T-cell (primary cell): ENCODE measurements around the gene PPP3CA. TPM values are rescaled to one million over a fixed set of nuclear protein-coding genes. Genes with fewer than 3 reads are reported as not detected.

Experiments
- ATAC-seq, 4 experiments: fragments of 200-7000 bp in 3 of 4; fragments of 150-1000 bp in 1 of 4; cut with Tn5 transposase; replicated peaks in 1 of 4; 1 replicate in 3 of 4; 2 replicates in 1 of 4; pipeline ENCODE4 v1.10.0; 2021; ENCODE audit warnings: moderate library complexity in 3 of 4, mild to moderate bottlenecking in 2 of 4, moderate number of reproducible peaks in 1 of 4
- CTCF ChIA-PET, 2 donors: fragments of 300-600 bp; sonication (Branson Sonifier 250); formaldehyde crosslinking; loops; one replicate each; lab custom pipeline; 2022; ENCODE audit warnings: antibody characterized with exemption in 2 of 2; lab: Charles Lee
- POLR2A ChIA-PET, 2 donors: fragments of 300-600 bp; sonication (Branson Sonifier 250); formaldehyde crosslinking; loops; one replicate each; lab custom pipeline; 2022; ENCODE audit warnings: antibody characterized with exemption in 2 of 2; lab: Charles Lee
- DNase-seq, 35 experiments: peaks; one replicate each; pipeline versions ENCODE4 v3.0.0 to v3.0.0-alpha.2; 2013 to 2023
- H3K27ac ChIP-seq: one replicate; pipeline ENCODE4 v1.5.1; 2013; ENCODE audit warnings: low read length
- H3K27me3 ChIP-seq, 2 experiments: replicated peaks in 1 of 2; 1 replicate in 1 of 2; 2 replicates in 1 of 2; pipeline versions ENCODE4 v1.6.1 to v1.7.0; 2013; ENCODE audit warnings: low read length in 1 of 2, mixed read lengths in 1 of 2; ENCODE audit not compliant: control insufficient read depth in 2 of 2, insufficient read depth in 2 of 2; ENCODE audit errors: extremely low read depth in 1 of 2
- H3K36me3 ChIP-seq, 2 donors: 1 replicate in 1 of 2; 2 replicates in 1 of 2; pipeline versions ENCODE4 v1.6.1 to v1.7.0; 2013; ENCODE audit warnings: low read length in 1 of 2; ENCODE audit not compliant: control insufficient read depth in 2 of 2, insufficient read depth in 1 of 2; ENCODE audit errors: extremely low read depth in 1 of 2
- H3K4me1 ChIP-seq, 2 experiments: 1 replicate in 1 of 2; 2 replicates in 1 of 2; pipeline versions ENCODE4 v1.6.1 to v1.7.0; 2013; ENCODE audit warnings: low read length in 2 of 2, mixed read lengths in 1 of 2; ENCODE audit not compliant: insufficient read depth in 2 of 2, control insufficient read depth in 1 of 2; ENCODE audit errors: extremely low read depth in 1 of 2
- H3K4me3 ChIP-seq, 2 donors: 1 replicate in 1 of 2; 2 replicates in 1 of 2; pipeline versions ENCODE4 v1.5.1 to v1.7.0; 2013; ENCODE audit warnings: mild to moderate bottlenecking in 2 of 2, low read length in 1 of 2, moderate library complexity in 1 of 2; ENCODE audit not compliant: control insufficient read depth in 1 of 2; ENCODE audit errors: extremely low read depth in 1 of 2
- H3K9me3 ChIP-seq: 2 replicates; pipeline ENCODE4 v1.7.0; 2013
- H3K27ac Mint-ChIP-seq, 2 donors: one replicate each; pipeline ENCODE4 v1.8.0; 2020 to 2021; ENCODE audit warnings: mild to moderate bottlenecking in 2 of 2, mixed read lengths in 2 of 2
- H3K27me3 Mint-ChIP-seq, 2 donors: one replicate each; pipeline ENCODE4 v1.8.0; 2021 to 2022; ENCODE audit warnings: mixed read lengths in 2 of 2
- H3K36me3 Mint-ChIP-seq: one replicate; pipeline ENCODE4 v1.8.0; 2021; ENCODE audit warnings: mixed read lengths
- H3K4me1 Mint-ChIP-seq, 3 donors: one replicate each; pipeline ENCODE4 v1.8.0; 2020 to 2022; ENCODE audit warnings: mixed read lengths in 3 of 3, mild to moderate bottlenecking in 1 of 3
- H3K4me3 Mint-ChIP-seq, 3 donors: one replicate each; pipeline ENCODE4 v1.8.0; 2020 to 2022; ENCODE audit warnings: mild to moderate bottlenecking in 3 of 3, mixed read lengths in 3 of 3, moderate library complexity in 3 of 3
- H3K9me3 Mint-ChIP-seq, 3 donors: one replicate each; pipeline ENCODE4 v1.8.0; 2020 to 2022; ENCODE audit warnings: mixed read lengths in 3 of 3
- WGBS: methylation state at CpG from one replicate; pipeline ENCODE4 v1.1.5; 2013; ENCODE audit warnings: missing lambda C conversion rate; ENCODE audit not compliant: insufficient coverage; 5-methylcytosine and 5-hydroxymethylcytosine counted together
- total RNA-seq, 35 experiments: library from RNA in 6 of 35; stranded (reverse) in 6 of 35; fragments of 120-200 nt in 1 of 35; gene quantifications; one replicate each; pipeline versions ENCODE4 v1.2.1 to v1.2.4 and lab custom pipeline; 2013 to 2026

The PPP3CA gene
- total RNA-seq, 5 donors from 2014 or later (not counting 1 experiment from before 2014, with no cell fraction given) = 28.2 to 35.7 (median 33.5) TPM

- Histone ChIP-seq H3K36me3 (no peaks in the 10 kb centered on the region), H3K27ac (no peak overlapping the region), H3K9me3 (no peaks in the 10 kb centered on the region), H3K27me3 (no peaks in the 10 kb centered on the region), H3K4me3 (no peak overlapping the region), H3K4me1 (no peaks in the 10 kb centered on the region)
- CTCF ChIA-PET = no interaction called here
- peaks cover 0 to 3% (median 0%) of the 10 kb centered on the region in 3 donors for H3K9me3 Mint-ChIP-seq
- peaks cover 39 to 48% (median 40%) of the 10 kb centered on the region in 3 donors for H3K4me1 Mint-ChIP-seq
- ATAC-seq = no peak
- no CpG with 5 or more reads among the region's 4 CpGs for WGBS
- no peaks in the 10 kb centered on the region for H3K27me3 Mint-ChIP-seq
- POLR2A ChIA-PET = interaction anchor here (0.6 to 1.0 kb wide), 3 partner anchors 17 to 1275 kb away, joined by 3 to 5 read pairs (median 4); partner anchors contain the start of gene PPP3CA (in 1 of the 2)
- no peak overlapping the region for H3K27ac Mint-ChIP-seq
- no peaks in the 10 kb centered on the region for H3K36me3 Mint-ChIP-seq
- no peak for DNase-seq
- no peak overlapping the region for H3K4me3 Mint-ChIP-seq
Measured at GRCh38 chr4:101224358-101225218, 122.7 kb downstream of the PPP3CA start.

- Histone ChIP-seq H3K27ac (no peak overlapping the region), H3K4me1 (no peaks in the 10 kb centered on the region), H3K27me3 (no peaks in the 10 kb centered on the region), H3K4me3 (no peak overlapping the region), H3K9me3 (no peaks in the 10 kb centered on the region), H3K36me3 (no peaks in the 10 kb centered on the region)
- no peak overlapping the region for H3K27ac Mint-ChIP-seq
- no peak for ATAC-seq
- no peaks in the 10 kb centered on the region for H3K9me3 Mint-ChIP-seq
- ChIA-PET CTCF (no interaction called here), POLR2A (no interaction called here)
- H3K4me3 Mint-ChIP-seq = no peak overlapping the region
- no CpG with 5 or more reads among the region's 3 CpGs for WGBS
- H3K4me1 Mint-ChIP-seq = peaks cover 44 to 55% (median 47%) of the 10 kb centered on the region in 3 donors
- no peak for DNase-seq
- H3K36me3 Mint-ChIP-seq = no peaks in the 10 kb centered on the region
- H3K27me3 Mint-ChIP-seq = no peaks in the 10 kb centered on the region
Measured at GRCh38 chr4:101222156-101222845, 125.0 kb downstream of the PPP3CA start.

- no peak overlapping the region for H3K27ac ChIP-seq
- WGBS = no CpG with 5 or more reads among the region's 2 CpGs
- no peaks in the 10 kb centered on the region for H3K9me3 ChIP-seq
- no peak overlapping the region for H3K27ac Mint-ChIP-seq
- ChIA-PET POLR2A (no interaction called here), CTCF (no interaction called here)
- H3K36me3 ChIP-seq = no peaks in the 10 kb centered on the region
- H3K4me1 Mint-ChIP-seq = peaks cover 41 to 54% (median 42%) of the 10 kb centered on the region in 3 donors
- no peaks in the 10 kb centered on the region for H3K27me3 ChIP-seq
- H3K4me3 Mint-ChIP-seq = no peak overlapping the region
- ATAC-seq = no peak
- H3K4me3 ChIP-seq = no peak overlapping the region
- DNase-seq = no peak
- H3K4me1 ChIP-seq = no peaks in the 10 kb centered on the region
- H3K27me3 Mint-ChIP-seq = no peaks in the 10 kb centered on the region
- no peaks in the 10 kb centered on the region for H3K9me3 Mint-ChIP-seq
- H3K36me3 Mint-ChIP-seq = no peaks in the 10 kb centered on the region
Measured at GRCh38 chr4:101221294-101221693, 126.0 kb downstream of the PPP3CA start.

GRCh38 chr4:101218894-101219293, 128.4 kb downstream of the PPP3CA start:
- no peaks in the 10 kb centered on the region for H3K9me3 ChIP-seq
- H3K27ac ChIP-seq = no peak overlapping the region
- WGBS = no CpG with 5 or more reads among the region's 1 CpG
- POLR2A ChIA-PET = interaction anchor here (0.6 kb wide), 2 partner anchors 117 to 1949 kb away, joined by 3 read pairs; no protein-coding TSS in a partner anchor
- Mint-ChIP-seq H3K4me1 (peaks cover 23 to 43% (median 32%) of the 10 kb centered on the region in 3 donors), H3K27ac (no peak overlapping the region), H3K9me3 (no peaks in the 10 kb centered on the region), H3K27me3 (no peaks in the 10 kb centered on the region), H3K4me3 (no peak overlapping the region), H3K36me3 (no peaks in the 10 kb centered on the region)
- CTCF ChIA-PET = interaction anchor here in 1 of 2 donors (1.2 kb wide), 1 partner anchor 48 kb away, joined by 6 read pairs; no protein-coding TSS in a partner anchor
- no peak for DNase-seq
- H3K4me1 ChIP-seq = no peaks in the 10 kb centered on the region
- H3K36me3 ChIP-seq = no peaks in the 10 kb centered on the region
- ATAC-seq = no peak
- no peak overlapping the region for H3K4me3 ChIP-seq
- no peaks in the 10 kb centered on the region for H3K27me3 ChIP-seq

- POLR2A ChIA-PET = interaction anchor here (0.6 kb wide), 2 partner anchors 117 to 1950 kb away, joined by 3 read pairs; no protein-coding TSS in a partner anchor
- no peaks in the 10 kb centered on the region for H3K9me3 ChIP-seq
- DNase-seq (no peak), ATAC-seq (no peak)
- H3K27me3 Mint-ChIP-seq = no peaks in the 10 kb centered on the region
- no peak overlapping the region for H3K4me3 ChIP-seq
- WGBS = no CpG with 5 or more reads among the region's 3 CpGs
- no peaks in the 10 kb centered on the region for H3K36me3 ChIP-seq
- no peak overlapping the region for H3K27ac Mint-ChIP-seq
- no peaks in the 10 kb centered on the region for H3K4me1 ChIP-seq
- H3K9me3 Mint-ChIP-seq = no peaks in the 10 kb centered on the region
- CTCF ChIA-PET = interaction anchor here (0.6 to 1.2 kb wide), 2 partner anchors 47 to 252 kb away, joined by 3 to 6 read pairs; no protein-coding TSS in a partner anchor
- H3K27me3 ChIP-seq = no peaks in the 10 kb centered on the region
- peaks cover 18 to 41% (median 29%) of the 10 kb centered on the region in 3 donors for H3K4me1 Mint-ChIP-seq
- no peaks in the 10 kb centered on the region for H3K36me3 Mint-ChIP-seq
- no peak overlapping the region for H3K27ac ChIP-seq
- no peak overlapping the region for H3K4me3 Mint-ChIP-seq
Measured at GRCh38 chr4:101218346-101218745, 129.0 kb downstream of the PPP3CA start.

- H3K27ac ChIP-seq = no peak overlapping the region
- H3K4me1 ChIP-seq = no peaks in the 10 kb centered on the region
- no peak overlapping the region for H3K4me3 ChIP-seq
- H3K9me3 ChIP-seq = no peaks in the 10 kb centered on the region
- CTCF ChIA-PET = interaction anchor here in 1 of 2 donors (0.6 kb wide), 1 partner anchor 1120 kb away, joined by 4 read pairs; no protein-coding TSS in a partner anchor
- no peaks in the 10 kb centered on the region for H3K27me3 Mint-ChIP-seq
- H3K36me3 ChIP-seq = no peaks in the 10 kb centered on the region
- WGBS = 100% methylated on average over 4 of the region's 7 CpGs
- ATAC-seq (no peak), DNase-seq (no peak)
- H3K4me3 Mint-ChIP-seq = no peak overlapping the region
- peaks cover 12 to 34% (median 22%) of the 10 kb centered on the region in 3 donors for H3K4me1 Mint-ChIP-seq
- no peak overlapping the region for H3K27ac Mint-ChIP-seq
- H3K9me3 Mint-ChIP-seq = no peaks in the 10 kb centered on the region
- no peaks in the 10 kb centered on the region for H3K36me3 Mint-ChIP-seq
- no peaks in the 10 kb centered on the region for H3K27me3 ChIP-seq
- POLR2A ChIA-PET = no interaction called here
Measured at GRCh38 chr4:101217353-101218031, 129.8 kb downstream of the PPP3CA start.
